SK-N-DZ (cell line): Measurements from ENCODE around the gene TJAP1.

Source experiments
- DNase-seq: peaks from one replicate; pipeline ENCODE4 v3.0.0-alpha.2; 2015; ENCODE audit warnings: low spot score

The TJAP1 gene

GRCh38 chr6:43504756-43505593 is 27.6 kb downstream of the TJAP1 start:
- no peak for DNase-seq

- no peak for DNase-seq
Observed at GRCh38 chr6:43505718-43506117, 28.3 kb downstream of the TJAP1 start.

- DNase-seq, result no peak
Observed at GRCh38 chr6:43506171-43506570, 28.8 kb downstream of the TJAP1 start.

GRCh38 chr6:43506667-43507471 is 29.5 kb downstream of the TJAP1 start:
- DNase-seq, result peak; percentile 79

- DNase-seq, result no peak
Observed at GRCh38 chr6:43508481-43509141, 31.2 kb downstream of the TJAP1 start.

GRCh38 chr6:43509142-43509983 is 32.0 kb downstream of the TJAP1 start:
- DNase-seq, result no peak

GRCh38 chr6:43509984-43510826 is 32.8 kb downstream of the TJAP1 start, which contains the start of gene LRRC73:
Gene LRRC73 (minus strand): TSS chr6:43510346. CDS start chr6:43509785, 561 bp downstream.
- DNase-seq, result peak; percentile 72

- DNase-seq, result no peak
Observed at GRCh38 chr6:43510827-43511163, 33.4 kb downstream of the TJAP1 start.

GRCh38 chr6:43511824-43512415 is 34.5 kb downstream of the TJAP1 start:
- DNase-seq, result no peak

- DNase-seq, result no peak
Observed at GRCh38 chr6:43515808-43516207, 38.4 kb downstream of the TJAP1 start.

GRCh38 chr6:43516367-43516696 is 39.0 kb downstream of the TJAP1 start:
- no peak for DNase-seq

- DNase-seq, result peak; percentile 98
Observed at GRCh38 chr6:43516697-43517504, 39.5 kb downstream of the TJAP1 start, which contains the start of the genes POLR1C and YIPF3. Gene POLR1C (plus strand): TSS chr6:43517089. CDS start chr6:43517110, 21 bp downstream. Gene YIPF3 (minus strand): TSS chr6:43516926. CDS start chr6:43516807, 119 bp downstream.

GRCh38 chr6:43517505-43518357 is 40.4 kb downstream of the TJAP1 start:
- DNase-seq, result no peak

GRCh38 chr6:43520097-43520496 is 42.7 kb downstream of the TJAP1 start:
- no peak for DNase-seq

GRCh38 chr6:43521836-43522235 is 44.5 kb downstream of the TJAP1 start:
- no peak for DNase-seq

GRCh38 chr6:43522547-43523261 is 45.3 kb downstream of the TJAP1 start:
- DNase-seq, result no peak

GRCh38 chr6:43523284-43523683 is 45.9 kb downstream of the TJAP1 start:
- no peak for DNase-seq
